GM21723 (cell line): ENCODE measurements around the gene DIO2.

ENCODE experiments used
- ATAC-seq: cut with Tn5 transposase; IDR thresholded peaks from one replicate; pipeline ENCODE4 v1.9.1; 2021; ENCODE audit warnings: mild to moderate bottlenecking, moderate library complexity; ENCODE audit not compliant: unreplicated experiment

DIO2 gene

DNA sequence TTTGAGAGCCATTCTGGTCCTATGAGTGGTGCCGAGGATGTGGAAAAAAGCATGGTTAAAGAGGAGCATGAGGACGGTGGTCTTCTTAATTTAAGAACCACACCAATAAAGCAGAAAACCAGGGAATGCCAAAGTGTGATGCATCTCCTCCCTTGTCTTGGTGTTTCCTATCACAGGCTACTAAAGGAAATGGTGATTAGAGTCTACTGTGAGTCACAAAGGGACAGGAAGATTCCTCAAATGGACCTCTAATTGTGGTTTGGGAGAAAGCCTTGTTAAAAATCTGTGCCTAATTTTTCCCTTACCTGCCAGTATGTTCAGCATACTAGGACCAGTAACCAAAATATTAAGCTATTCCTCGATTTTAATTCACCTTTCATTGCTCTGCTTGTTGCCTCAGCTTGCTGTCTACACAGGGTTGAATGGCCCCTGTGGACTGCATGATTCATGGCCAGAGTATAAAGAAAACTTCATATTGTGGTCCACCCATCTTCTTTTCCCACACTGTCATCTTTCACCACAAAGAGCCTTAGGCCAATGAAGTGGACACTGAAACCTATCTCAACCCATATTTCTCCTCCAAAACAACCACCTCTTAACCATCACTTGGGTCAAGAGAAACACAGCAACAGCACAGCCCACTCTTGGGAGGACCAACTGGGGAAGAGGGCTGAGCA is 38.8 kb downstream of the DIO2 start:
- ATAC-seq, result no peak

DNA sequence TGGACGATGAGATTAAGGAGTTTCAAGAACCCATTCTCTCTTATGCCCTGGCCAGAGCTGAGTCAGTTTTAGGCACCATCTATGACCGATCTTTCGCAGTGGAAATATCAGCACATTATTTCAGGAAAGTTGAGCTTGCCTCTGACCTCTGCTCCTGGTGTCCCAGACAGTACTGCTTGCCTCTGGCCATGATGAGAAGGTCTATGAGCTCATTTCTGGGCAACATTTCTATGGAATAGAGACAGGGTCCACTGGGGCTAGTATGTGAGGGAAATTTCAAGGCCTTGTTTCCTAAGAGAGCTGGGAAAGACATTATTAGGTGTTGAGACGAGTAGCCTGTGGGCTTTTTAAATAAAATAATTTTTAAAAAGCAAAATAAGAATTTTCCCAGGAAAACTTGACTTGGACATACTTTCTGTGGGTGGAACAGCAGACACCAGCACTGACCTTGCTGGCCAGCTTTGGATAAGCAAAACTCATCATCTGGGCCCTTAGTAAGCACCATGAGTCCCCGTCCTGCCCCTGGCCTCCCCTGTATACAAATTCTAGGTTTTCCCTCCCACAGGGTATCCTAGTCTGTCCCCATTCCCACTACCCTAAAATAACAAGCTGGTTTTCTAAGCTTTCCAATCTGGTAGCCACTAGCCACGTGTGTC is 43.4 kb downstream of the DIO2 start:
- no peak for ATAC-seq

DNA sequence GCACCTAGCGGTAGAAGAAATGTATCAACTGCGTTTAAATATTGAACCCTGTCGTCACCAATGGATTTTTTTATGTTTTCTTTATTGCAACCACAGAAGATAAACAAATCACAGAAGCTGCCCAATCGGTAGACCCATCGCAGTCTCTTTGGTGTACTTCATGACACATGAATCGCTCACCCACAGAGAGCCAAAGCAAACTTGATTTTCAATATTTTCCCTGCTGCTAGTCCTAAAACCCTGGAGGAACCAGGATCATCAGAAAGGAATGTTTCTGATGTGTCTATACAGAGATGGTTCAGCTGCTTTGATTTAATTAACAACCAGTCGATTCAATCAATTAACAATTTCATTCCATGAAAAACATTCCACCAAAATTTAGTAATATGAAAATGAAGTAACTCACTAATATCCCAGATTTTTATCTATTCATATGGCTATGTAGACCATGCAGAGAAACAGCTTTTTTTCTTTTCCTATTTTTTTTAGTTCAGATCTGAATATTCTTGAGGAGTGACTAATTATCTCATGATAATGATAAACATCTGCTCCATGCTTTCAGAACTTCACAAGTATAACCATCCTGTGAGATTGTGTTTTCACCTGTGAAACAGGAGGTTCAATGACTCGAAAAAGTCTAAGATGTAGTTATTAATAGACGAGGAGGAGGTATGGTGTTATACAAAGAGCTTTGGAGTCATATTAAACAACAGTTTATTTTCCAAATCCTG is 46.1 kb downstream of the DIO2 start:
- no peak for ATAC-seq

DNA sequence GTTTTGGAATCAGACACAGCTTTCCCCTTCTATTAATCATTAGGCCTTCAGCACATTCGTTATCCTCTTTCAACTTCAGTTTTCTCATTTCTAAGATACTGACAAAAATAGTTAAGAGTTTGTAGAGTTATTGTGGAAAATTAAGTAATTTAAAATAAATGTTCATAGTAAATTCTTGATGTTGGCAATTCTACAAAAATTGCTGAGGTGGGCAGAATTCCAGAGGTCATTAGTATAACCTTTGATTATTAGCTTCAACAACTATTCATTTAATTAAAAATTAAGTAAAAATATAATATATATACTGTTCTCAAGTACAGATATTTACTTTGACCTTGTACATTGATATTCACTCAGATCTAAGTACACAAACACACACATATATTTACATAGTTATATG is 58.5 kb downstream of the DIO2 start:
- ATAC-seq, result no peak

DNA sequence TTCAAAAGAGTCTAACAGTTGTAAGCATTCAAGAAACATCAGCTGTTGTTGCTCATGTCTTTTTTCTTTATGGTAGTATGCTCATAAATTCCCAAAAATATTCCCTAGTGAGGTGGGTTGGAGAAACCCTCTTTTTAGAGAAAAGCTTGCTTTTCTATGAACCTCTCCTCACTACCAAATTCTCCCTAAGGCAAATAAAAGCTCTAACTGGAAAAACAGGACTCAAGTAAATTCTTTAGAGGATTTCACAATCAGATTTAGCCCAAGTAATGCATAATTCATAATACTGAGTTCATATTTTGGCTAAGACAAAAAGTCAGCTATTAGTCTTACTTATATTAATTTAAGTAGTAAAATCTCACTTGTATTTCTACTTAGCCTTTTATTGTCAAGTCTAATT is 59.1 kb downstream of the DIO2 start:
- no peak for ATAC-seq

DNA sequence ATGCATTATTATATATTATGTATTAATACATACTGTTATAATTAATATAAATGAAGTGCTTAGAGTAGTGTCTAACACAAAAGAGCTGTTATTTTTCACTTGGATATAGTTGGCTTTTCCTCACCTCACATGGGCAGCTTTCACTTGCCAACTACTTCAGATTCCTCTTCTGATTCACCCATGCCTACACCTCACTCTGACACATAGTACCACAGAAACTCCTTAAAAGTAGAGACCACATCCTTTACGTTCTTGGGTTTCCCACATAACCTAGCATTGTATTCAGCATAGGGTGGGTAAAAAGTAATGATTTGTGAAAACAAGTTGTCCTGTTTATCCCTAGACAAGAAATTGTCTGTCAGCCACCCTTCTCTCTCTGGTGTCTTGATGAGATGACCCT is 61.0 kb downstream of the DIO2 start:
- no peak for ATAC-seq
